H1 (cell line): ENCODE data around the gene NUDT2. TPM values are rescaled to one million over a fixed set of nuclear protein-coding genes. Genes with fewer than 3 reads are reported as not detected.

Experiments
- CTCF ChIA-PET: fragments of 300-600 bp; sonication (Branson Sonifier 250); formaldehyde crosslinking; loops from one replicate; lab custom pipeline; 2021; ENCODE audit not compliant: partially characterized antibody; lab: Charles Lee
- POLR2A ChIA-PET: fragments of 300-600 bp; sonication (Branson Sonifier 250); formaldehyde crosslinking; loops from one replicate; lab custom pipeline; 2021; ENCODE audit warnings: inconsistent platforms; ENCODE audit not compliant: partially characterized antibody; lab: Charles Lee
- DNase-seq, 2 experiments: peaks; one replicate each; pipeline versions ENCODE4 v3.0.0 to v3.0.0-alpha.2; 2010 to 2022; ENCODE audit warnings: low spot score in 2 of 2, low read depth in 1 of 2, mixed read lengths in 1 of 2
- FAIRE-seq: peaks from 2 replicates; lab custom pipeline; 2011; peaks lifted over from hg19 to GRCh38; lab: Jason Lieb, UNC
- H2AFZ ChIP-seq: 2 replicates; pipeline ENCODE4 v1.8.1; 2012; ENCODE audit warnings: low read length, inconsistent platforms
- H2AK5ac ChIP-seq: 2 replicates; pipeline ENCODE4 v1.6.1; 2013; ENCODE audit warnings: low read depth, low read length
- H2BK120ac ChIP-seq: replicated peaks from 2 replicates; pipeline ENCODE3; 2013; ENCODE audit warnings: low read depth, low read length, inconsistent platforms
- H2BK12ac ChIP-seq: 2 replicates; pipeline ENCODE4 v1.6.1; 2013; ENCODE audit warnings: low read depth, low read length
- H2BK15ac ChIP-seq: 2 replicates; pipeline ENCODE4 v1.6.1; 2013; ENCODE audit warnings: low read length
- H2BK20ac ChIP-seq: 2 replicates; pipeline ENCODE4 v1.6.1; 2013; ENCODE audit warnings: low read length
- H2BK5ac ChIP-seq: 2 replicates; pipeline ENCODE4 v1.6.1; 2013; ENCODE audit warnings: low read depth, low read length
- H3K14ac ChIP-seq: 2 replicates; pipeline ENCODE4 v1.6.1; 2013; ENCODE audit warnings: inconsistent platforms; ENCODE audit not compliant: insufficient read length
- H3K18ac ChIP-seq: 2 replicates; pipeline ENCODE4 v1.6.1; 2013; ENCODE audit warnings: low read length; ENCODE audit errors: extremely low read depth
- H3K23ac ChIP-seq: 2 replicates; pipeline ENCODE4 v1.6.1; 2013; ENCODE audit warnings: inconsistent platforms; ENCODE audit not compliant: insufficient read length
- H3K23me2 ChIP-seq: 2 replicates; pipeline ENCODE4 v1.6.1; 2013; ENCODE audit warnings: low read depth, low read length
- H3K27ac ChIP-seq: 2 replicates; pipeline ENCODE4 v1.6.1; 2011; ENCODE audit warnings: low read depth, low read length, inconsistent platforms
- H3K27me3 ChIP-seq, 4 experiments: replicated peaks in 1 of 4; 1 replicate in 1 of 4; 2 replicates in 3 of 4; pipeline versions ENCODE4 v1.6.1 to v1.8.1; 2011 to 2013; ENCODE audit warnings: low read length in 3 of 4, mild to moderate bottlenecking in 3 of 4, inconsistent platforms in 2 of 4, mixed read lengths in 2 of 4, moderate library complexity in 1 of 4; ENCODE audit not compliant: control insufficient read depth in 3 of 4, insufficient read depth in 3 of 4; ENCODE audit errors: extremely low read depth in 1 of 4
- H3K36me3 ChIP-seq, 4 experiments: 2 replicates each; pipeline versions ENCODE4 v1.6.1 to v1.8.1; 2011 to 2013; ENCODE audit warnings: mild to moderate bottlenecking in 4 of 4, low read length in 3 of 4, moderate library complexity in 2 of 4, control low read depth in 1 of 4, inconsistent platforms in 1 of 4; ENCODE audit not compliant: insufficient read depth in 4 of 4, control insufficient read depth in 2 of 4
- H3K4ac ChIP-seq: replicated peaks from 2 replicates; pipeline ENCODE3; 2013; ENCODE audit warnings: low read length, low read depth, mixed read lengths, inconsistent platforms; ENCODE audit not compliant: insufficient read length
- H3K4me1 ChIP-seq, 4 experiments: replicated peaks in 1 of 4; 1 replicate in 1 of 4; 2 replicates in 3 of 4; pipeline versions ENCODE4 v1.6.1 to v1.8.1; 2011 to 2013; ENCODE audit warnings: low read length in 3 of 4, inconsistent platforms in 2 of 4, mixed read lengths in 1 of 4; ENCODE audit not compliant: insufficient read depth in 4 of 4, control insufficient read depth in 3 of 4
- H3K4me2 ChIP-seq, 2 experiments: 2 replicates each; pipeline versions ENCODE4 v1.6.1 to v1.8.1; 2011 to 2013; ENCODE audit warnings: low read depth in 2 of 2, low read length in 2 of 2, control low read depth in 1 of 2, inconsistent platforms in 1 of 2, mild to moderate bottlenecking in 1 of 2; ENCODE audit not compliant: insufficient read depth in 1 of 2
- H3K4me3 ChIP-seq, 4 experiments: fragments of 200-600, 300-600 bp in 1 of 4; sonication (generic), shearing (Covaris generic), sonication (Bioruptor Twin) in 1 of 4; 2 replicates each; pipeline versions ENCODE4 v1.5.1 to v1.8.1; 2011 to 2016; ENCODE audit warnings: low read length in 4 of 4, low read depth in 3 of 4, control low read depth in 2 of 4, inconsistent platforms in 2 of 4, mild to moderate bottlenecking in 2 of 4, mixed read lengths in 1 of 4, moderate library complexity in 1 of 4; ENCODE audit not compliant: insufficient read depth in 2 of 4; ENCODE audit errors: extremely low read depth in 1 of 4
- H3K56ac ChIP-seq: replicated peaks from 2 replicates; pipeline ENCODE3; 2013; ENCODE audit warnings: low read depth, mild to moderate bottlenecking, mixed read lengths, low read length, inconsistent platforms; ENCODE audit not compliant: insufficient read length
- H3K79me1 ChIP-seq: 2 replicates; pipeline ENCODE4 v1.6.1; 2013; ENCODE audit warnings: low read depth, low read length, control low read depth
- H3K79me2 ChIP-seq, 2 experiments: 2 replicates each; pipeline versions ENCODE4 v1.6.1 to v1.8.1; 2012 to 2013; ENCODE audit warnings: low read length in 2 of 2, mild to moderate bottlenecking in 2 of 2, inconsistent platforms in 1 of 2; ENCODE audit not compliant: insufficient read depth in 2 of 2, control insufficient read depth in 1 of 2
- H3K9ac ChIP-seq, 4 experiments: replicated peaks in 1 of 4; 1 replicate in 1 of 4; 2 replicates in 3 of 4; pipeline versions ENCODE4 v1.6.1 to v1.8.1; 2011 to 2013; ENCODE audit warnings: low read depth in 3 of 4, low read length in 3 of 4, control low read depth in 2 of 4, mild to moderate bottlenecking in 2 of 4, moderate library complexity in 2 of 4, inconsistent platforms in 1 of 4; ENCODE audit errors: extremely low read depth in 1 of 4
- H3K9me3 ChIP-seq, 2 experiments: 2 replicates each; pipeline versions ENCODE4 v1.6.1 to v1.8.1; 2012 to 2013; ENCODE audit warnings: mild to moderate bottlenecking in 2 of 2, moderate library complexity in 2 of 2, control low read depth in 1 of 2, inconsistent platforms in 1 of 2, low read depth in 1 of 2, low read length in 1 of 2, mixed read lengths in 1 of 2; ENCODE audit not compliant: insufficient read depth in 2 of 2
- H4K20me1 ChIP-seq, 2 experiments: replicated peaks in 1 of 2; 2 replicates each; pipeline versions ENCODE3 to v1.8.1; 2011 to 2013; ENCODE audit warnings: inconsistent platforms in 2 of 2, low read length in 2 of 2, mild to moderate bottlenecking in 1 of 2; ENCODE audit not compliant: insufficient read depth in 2 of 2, control insufficient read depth in 1 of 2
- H4K5ac ChIP-seq: 2 replicates; pipeline ENCODE4 v1.6.1; 2013; ENCODE audit warnings: low read length, low read depth, mixed read lengths, inconsistent platforms; ENCODE audit not compliant: insufficient read length
- H4K8ac ChIP-seq: 2 replicates; pipeline ENCODE4 v1.8.0; 2013; ENCODE audit warnings: mild to moderate bottlenecking, moderate library complexity, low read length, inconsistent platforms; ENCODE audit not compliant: insufficient read depth; ENCODE audit errors: extremely low read depth
- H4K91ac ChIP-seq: replicated peaks from 2 replicates; pipeline ENCODE3; 2013; ENCODE audit warnings: low read length, mixed read lengths, inconsistent platforms; ENCODE audit not compliant: insufficient read length
- CHD1 ChIP-seq: IDR thresholded peaks from 2 replicates; pipeline ENCODE4 v1.6.1; 2012; ENCODE audit warnings: low read depth, low read length, improper control_type of control experiment
- HDAC2 ChIP-seq, 2 experiments: fragments of 300-600 bp in 1 of 2; sonication (generic) in 1 of 2; IDR thresholded peaks; 2 replicates each; pipeline ENCODE4 v1.6.1; 2011 to 2012; ENCODE audit warnings: low read depth in 2 of 2, low read length in 2 of 2, mild to moderate bottlenecking in 2 of 2, moderate library complexity in 2 of 2, borderline replicate concordance in 1 of 2, inconsistent platforms in 1 of 2
- RBBP5 ChIP-seq: IDR thresholded peaks from 2 replicates; pipeline ENCODE4 v1.7.1; 2012; ENCODE audit warnings: low read depth, mild to moderate bottlenecking, inconsistent platforms, low read length, moderate library complexity, borderline replicate concordance
- YY1 ChIP-seq: IDR thresholded peaks from 2 replicates; pipeline ENCODE4 v1.6.1; 2011; ENCODE audit warnings: low read depth, mild to moderate bottlenecking, low read length
- WGBS, 2 experiments: shearing (Covaris generic) in 1 of 2; methylation state at CpG; one replicate each; pipeline versions ENCODE4 v1.1.6 to v1.1.7; 2013 to 2015; ENCODE audit warnings: low lambda C conversion rate in 2 of 2, mixed read lengths in 2 of 2, inconsistent platforms in 1 of 2, low coverage in 1 of 2, missing lambda C conversion rate in 1 of 2; ENCODE audit not compliant: insufficient replicate concordance in 2 of 2, insufficient coverage in 1 of 2, insufficient read length in 1 of 2; ENCODE audit errors: extremely low coverage in 1 of 2, missing lambda C conversion rate in 1 of 2; 5-methylcytosine and 5-hydroxymethylcytosine counted together
- polyA plus RNA-seq, 7 experiments: library from polyadenylated mRNA; depleted of rRNA in 3 of 7; stranded (reverse) in 5 of 7; unstranded in 2 of 7; fragments of >200 nt in 5 of 7; fragments of 200-250 nt in 2 of 7; gene quantifications; 1 replicate in 5 of 7; 2 replicates in 1 of 7; 4 replicates in 1 of 7; pipeline versions ENCODE4 v1.2.1 to v1.2.3, GENCODE V29; 2011 to 2013; ENCODE audit warnings: missing spikeins in 2 of 7, mixed read lengths in 2 of 7
- total RNA-seq: library from RNA; stranded (reverse); fragmentation: NEBNext Ultra II Directional; extraction: Animal tissue kit (Norgen Biotek cat#: 25700); gene quantifications from 2 replicates; pipeline ENCODE4 v1.2.1, GENCODE V29; 2021

Gene NUDT2
- total and polyA plus RNA-seq, 2 of the 8 experiments (the other 6 are each of a cell fraction or from before 2014, with no cell fraction given), result 16.7 to 23.7 TPM

- peaks cover 0 to 4% of the 10 kb centered on the region in 2 experiments for H4K20me1 ChIP-seq
- H3K27ac ChIP-seq, result no peak overlapping the region
- H3K36me3 ChIP-seq, result peaks cover 0 to 9% (median 0%) of the 10 kb centered on the region in 4 experiments; a peak in 1 of 8 replicates
- whole genome bisulfite sequencing, 2 experiments, result 96% methylated on average over 88 of the region's 105 CpGs; no CpG with 5 or more reads in 1 of the 2 experiments
- H3K4me2 ChIP-seq, result no peak overlapping the region
- H3K4ac ChIP-seq, result no peak overlapping the region
- H3K14ac ChIP-seq, result no peak overlapping the region
- peaks cover 3 to 4% (median 3%) of the 10 kb centered on the region in 4 experiments; a peak in 6 of 7 replicates for H3K4me1 ChIP-seq
- 0 out of 2 replicates have a peak overlapping the region, but pooled peaks have one; percentile 16 for H2BK5ac ChIP-seq
- H4K5ac ChIP-seq, result no peak overlapping the region
- FAIRE-seq, result no peak
- H3K23ac ChIP-seq, result no peak overlapping the region
- H2BK20ac ChIP-seq, result no peak overlapping the region
- H2BK120ac ChIP-seq, result no peak overlapping the region
- H3K9me3 ChIP-seq, result peaks cover 0 to 6% of the 10 kb centered on the region in 2 experiments; a peak in 2 of 4 replicates
- H3K23me2 ChIP-seq, result peaks cover 5% of the 10 kb centered on the region
- no peak overlapping the region for H2BK15ac ChIP-seq
- H2AK5ac ChIP-seq, result no peak overlapping the region
- H3K9ac ChIP-seq, result no peak overlapping the region
- POLR2A ChIA-PET, result interaction anchor here (0.9 kb wide), 1 partner anchor 16 kb away, joined by 3 read pairs; no protein-coding TSS in a partner anchor
- H4K91ac ChIP-seq, result no peak overlapping the region
- H2AFZ ChIP-seq, result no peak overlapping the region
- no peak overlapping the region for H2BK12ac ChIP-seq
- no peak overlapping the region for H3K4me3 ChIP-seq
- no peak overlapping the region for H3K18ac ChIP-seq
- CTCF ChIA-PET, result interaction anchor here (12.2 to 19.4 kb wide), 2 partner anchors 33 to 117 kb away, joined by 99 to 350 read pairs; no protein-coding TSS in a partner anchor
- no peaks in the 10 kb centered on the region for H3K79me2 ChIP-seq
- no peak for DNase-seq
- H3K79me1 ChIP-seq, result no peaks in the 10 kb centered on the region; the same call in 1 of the 2 replicates
- H4K8ac ChIP-seq, result peak overlapping the region; percentile 35; the same call in 1 of the 2 replicates
- H3K27me3 ChIP-seq, result peaks cover 0 to 6% (median 3%) of the 10 kb centered on the region in 4 experiments; a peak in 3 of 7 replicates
- no peak overlapping the region for H3K56ac ChIP-seq
- no peak for TF ChIP-seq RBBP5
- TF ChIP-seq CHD1, result no peak
- TF ChIP-seq YY1, result no peak
- TF ChIP-seq HDAC2 (IDR thresholded peaks at IDR 0.05; ENCODE audit: borderline replicate concordance in 1 of 2, low read depth in 2 of 2, low read length in 2 of 2), result no peak
Observed at GRCh38 chr9:34370970-34371880, 41.9 kb downstream of the NUDT2 start.
